Left colon (tissue), 2 donors: Measurements from ENCODE around the gene WDR31. TPM values are rescaled to one million over a fixed set of nuclear protein-coding genes. Genes with fewer than 3 reads are reported as not detected.
A peak's percentile ranks its signal among the peaks of the same experiment; 100 is the strongest.
"Not testable (repeated sequence)": the region's sequence is repeated elsewhere in the genome, so short reads cannot be mapped to it uniquely, and the experiment has no call there.

Experiments
- ATAC-seq: fragments of 200-7000 bp; cut with Tn5 transposase; one replicate; pipeline ENCODE4 v1.9.1; 2020; ENCODE audit warnings: mild to moderate bottlenecking, moderate library complexity
- DNase-seq, 2 donors: peaks; one replicate each; pipeline ENCODE4 v3.0.0-alpha.2; 2020
- intact Hi-C, 2 donors: fragments of 100-400 bp; cut with DNase I in 1 of 2; cut with micrococcal nuclease in 1 of 2; formaldehyde crosslinking; loops; one replicate each; pipeline versions ENCODE4 v1.11.2 to v1.14.0; 2022; cut with DNase I, micrococcal nuclease
- total RNA-seq, 2 donors: library from RNA; stranded (reverse); fragmentation: NEBNext Ultra II Directional; extraction: Animal tissue kit (Norgen Biotek cat#: 25700); gene quantifications; one replicate each; pipeline ENCODE4 v1.2.1, GENCODE V29; 2021
- donor health status: DM: no; HTN: no; CAD: no.
- donor health status: DM: yes; HTN: yes; CAD: no.

Gene WDR31
- total RNA-seq, 2 donors from 2014 or later: 3.0 to 3.6 TPM

- intact Hi-C loops: no loop called here
- ATAC-seq (no peak), DNase-seq (no peak)
Observed at GRCh38 chr9:113307396-113307975, 32.6 kb downstream of the WDR31 start.

- intact Hi-C loops: no loop called here
- DNase-seq (no peak), ATAC-seq (no peak)
Observed at GRCh38 chr9:113306566-113306965, 33.5 kb downstream of the WDR31 start.

GRCh38 chr9:113302792-113303418, 37.2 kb downstream of the WDR31 start, which contains the start of gene RNF183:
Gene RNF183, minus strand, starts transcription at chr9:113303376. Its CDS starts 5,192 bp downstream, at chr9:113298184.
- DNase-seq: peak; percentile 41 to 54
- peak; percentile 61 for ATAC-seq

DNA sequence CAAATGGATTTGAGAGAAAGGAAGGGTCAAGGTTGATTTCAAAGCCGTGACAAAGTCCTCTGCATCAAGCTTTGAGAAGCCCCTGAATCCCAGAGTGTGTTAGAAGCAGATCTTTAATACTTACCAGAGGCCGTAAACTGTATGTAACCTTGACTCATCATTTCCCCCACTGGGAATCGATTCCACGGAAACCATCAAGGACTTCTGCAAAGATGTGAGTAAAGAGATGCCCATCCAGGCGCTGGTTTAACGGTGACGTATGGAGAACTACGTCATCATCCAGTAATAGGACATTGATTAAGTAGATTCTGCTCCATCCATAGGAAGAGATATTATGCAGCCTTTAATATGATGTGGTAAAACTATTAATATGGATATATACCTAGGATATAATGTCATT, 38.5 kb downstream of the WDR31 start:
- DNase-seq (no peak), ATAC-seq (no peak)
- intact Hi-C loops: no loop called here

More at GRCh38 chr9:113302792-113303418, 37.2 kb downstream of the WDR31 start, which contains the start of gene RNF183:
- intact Hi-C loops: no loop called here

DNA sequence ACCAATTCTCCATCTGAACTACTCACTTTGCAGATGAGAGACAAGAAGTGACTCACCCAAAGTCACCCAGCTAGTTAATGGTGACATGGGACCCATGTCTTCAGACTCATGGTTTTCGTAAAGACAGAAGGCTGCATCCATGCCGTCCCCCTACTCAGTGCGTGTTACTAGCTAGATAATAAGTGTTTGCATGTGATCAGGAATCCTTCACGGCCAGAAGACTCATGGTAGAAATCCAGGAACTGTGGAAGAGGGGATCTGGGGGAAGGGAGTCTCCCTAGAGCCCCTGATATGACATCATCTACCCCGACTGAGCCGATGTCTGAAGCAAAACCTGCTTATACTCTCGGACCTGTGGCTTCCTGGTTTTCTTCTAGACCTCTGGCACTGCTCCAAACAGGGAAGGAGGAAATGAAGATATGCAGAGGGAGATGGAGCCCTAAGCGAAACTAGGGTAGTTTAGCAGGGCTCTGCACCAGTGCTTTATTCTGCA, 40.2 kb downstream of the WDR31 start:
- DNase-seq (peak; percentile 43 to 68), ATAC-seq (peak; percentile 86)
- intact Hi-C loops: no loop called here

DNA sequence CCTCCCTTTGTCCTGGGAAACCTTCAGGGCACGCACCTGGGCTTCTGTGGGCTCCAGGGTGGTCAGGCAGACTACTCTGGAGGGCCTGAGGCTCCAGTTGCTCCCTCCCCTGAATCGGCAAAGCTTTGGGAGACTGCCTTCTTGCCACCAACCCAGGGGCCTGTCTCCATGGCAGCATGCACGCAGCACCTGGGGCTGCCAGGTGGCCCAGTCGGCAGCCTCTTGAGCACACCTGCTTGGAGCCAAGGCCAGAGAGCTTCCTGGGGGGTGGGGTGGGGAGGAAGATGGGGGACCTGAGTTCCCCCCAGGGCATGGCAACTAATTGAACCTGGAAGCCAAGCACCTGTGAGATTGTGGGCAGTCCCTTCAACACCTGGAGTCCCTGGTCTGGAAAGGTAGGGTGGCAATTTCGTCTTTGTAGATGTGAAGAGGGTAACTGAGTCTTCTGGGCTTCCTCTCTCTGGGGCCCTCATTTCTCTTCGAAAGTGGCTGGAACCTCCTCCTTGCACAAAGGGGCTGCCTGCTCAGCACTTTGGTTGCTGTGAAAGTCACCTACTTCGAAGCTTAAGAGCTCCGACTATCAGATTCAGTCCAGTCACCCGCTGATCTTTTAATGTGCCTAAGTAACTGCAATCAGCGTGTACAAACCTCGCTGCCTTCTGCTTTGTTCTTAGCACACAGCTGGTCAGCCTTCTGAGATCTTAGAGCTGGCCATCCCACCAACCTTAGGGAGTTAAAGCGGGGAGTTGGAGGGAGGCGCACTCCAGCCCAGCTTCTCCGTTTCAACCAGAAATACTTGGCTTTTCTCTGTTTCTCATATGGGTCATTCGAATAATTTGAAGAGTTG, 40.9 kb downstream of the WDR31 start:
- ATAC-seq: no peak
- intact Hi-C loops: no loop called here
- no peak for DNase-seq

DNA sequence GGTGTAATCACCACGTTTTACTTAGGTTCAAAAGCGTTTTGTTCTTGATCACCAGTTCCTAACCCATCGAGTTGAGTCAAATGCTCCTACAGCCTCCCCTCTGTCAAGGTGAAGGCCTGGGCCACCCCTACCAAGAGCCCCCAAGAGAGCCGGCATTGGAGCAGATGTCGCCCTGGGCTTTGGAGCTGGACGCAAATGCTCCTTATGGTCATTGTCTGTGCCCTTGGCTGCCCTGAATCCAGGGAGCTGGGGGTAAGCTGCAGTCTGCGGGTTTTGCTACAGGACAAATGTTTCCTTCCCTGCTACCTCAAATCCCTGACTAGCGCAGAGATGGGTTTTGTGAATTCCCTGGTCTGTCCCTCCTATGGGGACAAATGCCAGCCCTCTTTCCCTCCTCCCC, 41.8 kb downstream of the WDR31 start:
- ATAC-seq: no peak
- intact Hi-C loops: no loop called here
- DNase-seq: no peak

- ATAC-seq (no peak), DNase-seq (no peak)
- intact Hi-C loops: no loop called here
Observed at GRCh38 chr9:113296796-113297558, 43.1 kb downstream of the WDR31 start.

GRCh38 chr9:113296247-113296646, 43.8 kb downstream of the WDR31 start:
- ATAC-seq (peak; percentile 61), DNase-seq (peak in 1 of 2 donors; percentile 46)
- intact Hi-C loops: not testable (repeated sequence)

- DNase-seq: no peak
- intact Hi-C loops: no loop called here
- no peak for ATAC-seq
Observed at GRCh38 chr9:113293285-113293878, 46.7 kb downstream of the WDR31 start.

GRCh38 chr9:113290052-113290607, 49.9 kb downstream of the WDR31 start:
- no peak for DNase-seq
- intact Hi-C loops: no loop called here
- ATAC-seq: no peak

DNA sequence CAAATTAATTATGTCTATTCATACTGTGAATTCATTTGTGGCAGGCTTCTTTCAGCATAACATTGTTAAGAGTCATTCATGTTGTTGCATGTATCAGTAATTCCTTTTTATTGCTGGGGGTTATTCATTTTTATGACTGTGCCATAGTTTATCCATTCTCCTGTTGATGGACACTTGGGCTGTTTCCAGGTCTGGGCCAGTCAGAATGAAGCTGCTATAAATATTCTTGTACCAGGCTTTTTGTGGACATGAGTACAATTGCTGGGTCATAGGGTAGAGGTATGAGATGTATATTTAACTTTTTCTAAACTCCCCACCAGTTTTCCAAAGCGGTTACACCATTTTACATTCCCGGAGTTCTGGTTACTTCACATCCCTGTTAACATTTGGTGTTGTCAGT, 51.0 kb downstream of the WDR31 start:
- peak; percentile 65 to 70 for DNase-seq
- peak; percentile 98 for ATAC-seq
- intact Hi-C loops: no loop called here

DNA sequence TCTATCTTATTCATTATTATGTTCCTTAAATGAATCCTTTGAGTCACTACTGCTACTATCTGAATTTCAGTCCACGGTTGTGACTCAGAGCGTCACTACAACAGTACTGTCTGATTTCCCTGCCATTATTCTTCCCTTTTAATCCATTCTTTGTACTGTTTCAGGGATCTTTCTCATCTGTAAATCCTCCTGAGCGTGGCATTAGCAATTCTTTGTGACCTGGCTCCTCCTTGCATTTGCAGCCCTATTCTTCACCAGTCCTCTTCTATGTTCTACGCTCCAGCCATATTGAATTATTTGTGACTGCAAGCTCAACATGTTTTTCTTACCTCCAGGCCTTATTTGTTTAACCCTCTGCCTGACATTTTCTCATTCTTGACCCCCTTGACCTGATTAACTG, 58.7 kb downstream of the WDR31 start:
- ATAC-seq (no peak), DNase-seq (no peak)
- intact Hi-C loops: no loop called here

GRCh38 chr9:113278840-113279239, 61.2 kb downstream of the WDR31 start:
- intact Hi-C loops: no loop called here
- DNase-seq: no peak
- ATAC-seq: no peak

DNA sequence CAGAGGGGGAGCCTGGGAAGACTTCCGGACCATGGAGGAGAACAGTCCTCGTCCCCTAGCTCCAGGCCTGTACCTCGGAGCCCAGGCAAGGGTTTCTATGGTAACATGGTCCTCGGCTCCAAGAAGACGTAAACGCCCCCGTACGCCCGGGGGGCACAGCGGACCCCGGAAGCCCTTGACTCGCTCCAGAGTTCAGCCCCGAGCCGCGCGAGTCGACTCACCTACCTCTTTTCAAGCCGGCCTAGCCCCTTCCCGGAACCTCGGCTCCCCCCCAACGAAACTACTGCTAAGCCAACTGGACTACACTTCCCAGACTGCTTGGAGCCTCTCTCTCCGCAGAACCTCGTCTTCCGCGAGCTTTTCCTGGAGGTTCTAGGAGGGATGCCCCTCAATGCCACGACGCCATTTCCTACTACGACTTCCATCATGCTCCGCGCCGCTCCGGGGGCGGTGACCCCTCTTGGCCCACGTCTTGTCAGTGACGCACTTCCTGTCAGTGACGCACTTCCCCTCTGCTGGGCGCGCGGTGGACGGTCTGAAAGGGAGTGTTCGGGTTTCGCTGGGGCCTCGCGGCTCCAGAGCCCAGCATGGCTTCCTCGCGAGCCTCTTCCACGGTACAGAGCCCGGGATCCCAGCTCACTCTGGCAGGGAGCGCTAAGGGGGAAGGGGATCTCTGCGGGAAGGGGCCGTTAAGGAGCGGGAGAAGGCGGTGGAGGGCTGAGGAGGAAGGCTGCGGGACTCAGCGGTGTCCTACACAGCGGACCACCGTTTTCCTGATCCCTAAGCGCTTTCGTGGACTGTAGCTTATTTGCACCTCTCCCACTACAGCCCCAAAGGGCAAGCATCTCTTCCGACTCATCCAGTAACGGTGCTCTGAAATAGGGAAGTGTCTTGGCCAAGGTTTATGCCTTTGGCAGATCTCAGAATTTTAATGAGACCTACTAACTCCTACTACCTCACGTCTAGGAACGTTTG, 64.6 kb downstream of the WDR31 start, which contains the start of the genes CDC26 and PRPF4:
TSS of gene CDC26 (minus strand) at position 416 of the 975 bp plus-strand sequence. CDS start 3,065 bp downstream, outside the sequence.
TSS of gene PRPF4 (plus strand) at position 502 of the 975 bp plus-strand sequence. CDS start at position 588, 86 bp downstream.
- DNase-seq (peak; percentile 98), ATAC-seq (peak; percentile 95)
- intact Hi-C loops: no loop called here

DNA sequence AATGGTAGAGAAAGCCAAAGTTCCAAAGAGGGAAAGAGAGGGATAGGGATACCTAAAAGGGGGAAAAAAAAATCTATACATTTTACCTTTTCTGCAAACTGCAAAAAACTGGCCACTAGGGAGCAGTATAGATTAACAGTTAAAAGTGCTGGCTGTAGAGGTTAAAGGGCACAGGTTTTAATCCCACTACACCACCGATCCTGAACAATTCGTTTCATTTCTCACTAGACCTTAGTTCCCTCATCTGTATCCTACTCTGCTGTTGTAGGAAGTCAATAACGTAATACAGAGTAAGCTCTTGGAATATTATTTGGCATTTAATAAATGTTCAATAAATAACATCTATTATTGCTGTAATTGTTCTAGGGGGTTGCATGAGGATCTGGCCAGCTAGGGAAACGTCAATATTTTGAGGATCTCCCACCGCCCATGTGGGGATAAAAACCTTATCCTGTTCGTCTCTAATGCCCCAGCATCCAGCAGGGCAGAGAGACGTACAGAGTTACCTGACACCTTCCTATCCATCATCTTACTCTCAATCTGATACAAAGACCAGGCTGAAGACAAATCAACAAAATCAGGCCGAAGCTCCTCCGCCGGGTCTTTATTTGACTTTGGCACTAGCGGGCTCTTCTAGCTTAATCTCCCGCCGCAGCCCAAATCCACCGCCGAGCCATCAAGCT, 65.5 kb downstream of the WDR31 start:
- ATAC-seq (peak; percentile 55), DNase-seq (no peak)
- intact Hi-C loops: no loop called here
